Measurements from ENCODE around the gene NEUROG1. TPM values are rescaled to one million over a fixed set of nuclear protein-coding genes. Genes with fewer than 3 reads are reported as not detected.

Gene NEUROG1
- total and polyA plus RNA-seq, 10 of the 15 experiments (the other 5 are each of a cell fraction or from before 2014, with no cell fraction given) = not detected

GRCh38 chr5:135509995-135510394 is 25.8 kb downstream of the NEUROG1 start:
- DNase-seq (ENCODE audit: low read depth, low spot score) (no peak), FAIRE-seq (no peak), ATAC-seq (no peak)
- Histone ChIP-seq H3K27ac (ENCODE audit: control insufficient read depth, insufficient read depth) (no peak overlapping the region), H3K27me3 (replicated peaks in 1 of 2; ENCODE audit: control insufficient read depth in 2 of 2, insufficient read depth in 2 of 2, low read length in 1 of 2) (peaks cover 4% of the 10 kb centered on the region in 2 experiments; a peak in 3 of 4 replicates), H3K79me2 (ENCODE audit: control insufficient read depth, insufficient read depth, low read length) (no peaks in the 10 kb centered on the region), H3K4me3 (no peak overlapping the region), H3K4me1 (ENCODE audit: control insufficient read depth, insufficient read depth, low read length) (no peaks in the 10 kb centered on the region), H3K9me3 (replicated peaks; ENCODE audit: control insufficient read depth, insufficient read depth, low read length) (no peaks in the 10 kb centered on the region), H3K9ac (ENCODE audit: control insufficient read depth, insufficient read depth, low read length) (no peak overlapping the region), H2AFZ (ENCODE audit: control insufficient read depth, low read depth, low read length) (no peak overlapping the region), H3K4me2 (ENCODE audit: control insufficient read depth, insufficient read depth) (no peak overlapping the region), H3K36me3 (ENCODE audit: control insufficient read depth in 2 of 2, insufficient read depth in 2 of 2, low read length in 1 of 2) (no peaks in the 10 kb centered on the region), H4K20me1 (ENCODE audit: control insufficient read depth, insufficient read depth) (no peaks in the 10 kb centered on the region)
- ChIA-PET CTCF (interaction anchor here (0.7 kb wide), 1 partner anchor 41 kb away, joined by 5 read pairs; no protein-coding TSS in a partner anchor), RAD21 (ENCODE audit: unreplicated experiment) (no interaction called here), POLR2A (no interaction called here), SMC1A (ENCODE audit: uncharacterized antibody, unreplicated experiment) (interaction anchor here (1.4 kb wide), 1 partner anchor 42 kb away, joined by 5 read pairs; no protein-coding TSS in a partner anchor)
- no peak for TF ChIP-seq SREBF1 (IDR thresholded peaks at IDR 0.05; ENCODE audit: low read length)
- no peak for TF ChIP-seq HSF1 (IDR thresholded peaks at IDR 0.05; ENCODE audit: low read depth, low read length)
- TF ChIP-seq E2F4 (IDR thresholded peaks at IDR 0.05; ENCODE audit: low read depth, low read length) = no peak
- no peak for TF ChIP-seq REST (IDR thresholded peaks at IDR 0.05; ENCODE audit: low read depth, low read length)
- TF ChIP-seq EGR1 (IDR thresholded peaks at IDR 0.05; ENCODE audit: borderline replicate concordance in 1 of 2, low read depth in 2 of 2, low read length in 2 of 2) = no peak
- TF ChIP-seq RB1 (IDR thresholded peaks at IDR 0.05; ENCODE audit: borderline replicate concordance) = no peak
- no peak for TF ChIP-seq CEBPZ (IDR thresholded peaks at IDR 0.05; ENCODE audit: low read depth, low read length)
- TF ChIP-seq USF1 (IDR thresholded peaks at IDR 0.05; ENCODE audit: borderline replicate concordance, extremely low read length, insufficient read depth, low read depth, low read length) = no peak
- intact Hi-C loops (cut with micrococcal nuclease; ENCODE audit: unreplicated experiment) (no loop called here), in situ Hi-C loops (cut with MboI) (no loop called here)
- BruUV-seq (replicated peaks) = no TSS peak
- 47% methylated on average over 6 of the region's 6 CpGs for WGBS (ENCODE audit: insufficient coverage, insufficient replicate concordance, low lambda C conversion rate, missing lambda C conversion rate)

All from GM12878 (cell line).